ENCODE data around the gene MYO18B. TPM values are rescaled to one million over a fixed set of nuclear protein-coding genes. Genes with fewer than 3 reads are reported as not detected.

MYO18B gene
- total and polyA plus RNA-seq, 2 donors (not counting 1 experiment from before 2014, with no cell fraction given) = 0.15 TPM; not detected in 1

GRCh38 chr22:25804676-25805075 lies 62.7 kb downstream of the MYO18B start:
- ChIA-PET POLR2A (no interaction called here), CTCF (no interaction called here)
- no peak for DNase-seq
- Histone ChIP-seq H2AFZ (ENCODE audit: insufficient read depth, low read depth, low read length, poor library complexity, severe bottlenecking) (no peak overlapping the region), H3K4me1 (ENCODE audit: control insufficient read depth in 2 of 2, insufficient read depth in 2 of 2, low read length in 2 of 2) (no peaks in the 10 kb centered on the region), H3K9ac (ENCODE audit: low read length) (no peak overlapping the region), H3K9me3 (ENCODE audit: control extremely low read depth in 1 of 3, control insufficient read depth in 2 of 3, insufficient read depth in 1 of 3, low read length in 2 of 3) (peaks cover 0 to 4% (median 0%) of the 10 kb centered on the region in 3 donors), H4K20me1 (ENCODE audit: control insufficient read depth, insufficient read depth, low read length, poor library complexity, severe bottlenecking) (no peaks in the 10 kb centered on the region), H3K36me3 (replicated peaks in 1 of 2; ENCODE audit: control extremely low read depth in 1 of 2, control insufficient read depth in 1 of 2, extremely low read depth in 1 of 2, insufficient read depth in 2 of 2, low read length in 1 of 2) (no peaks in the 10 kb centered on the region), H3K27me3 (replicated peaks in 1 of 4; ENCODE audit: control extremely low read depth in 1 of 4, control insufficient read depth in 3 of 4, insufficient read depth in 4 of 4, low read length in 3 of 4) (peaks cover 0 to 4% (median 0%) of the 10 kb centered on the region in 4 experiments), H3K4me3 (ENCODE audit: control extremely low read depth in 1 of 5, extremely low read depth in 1 of 5, insufficient read depth in 1 of 5, low read depth in 2 of 5, low read length in 4 of 5) (no peak overlapping the region), H3K4me2 (replicated peaks; ENCODE audit: low read depth, low read length, poor library complexity, severe bottlenecking) (no peak overlapping the region), H3K27ac (ENCODE audit: low read length in 2 of 2) (no peak overlapping the region), H3K79me2 (ENCODE audit: control insufficient read depth, insufficient read depth, low read length) (no peaks in the 10 kb centered on the region)
- no peak for TF ChIP-seq CTCF (IDR thresholded peaks at IDR 0.05)
- Mint-ChIP-seq H3K4me1 (no peaks in the 10 kb centered on the region), H3K4me3 (no peak overlapping the region), H3K27me3 (peaks cover 21% of the 10 kb centered on the region), H3K9me3 (ENCODE audit: insufficient read depth) (no peaks in the 10 kb centered on the region), H3K27ac (no peak overlapping the region)
- ATAC-seq (ENCODE audit: low read depth) = no peak
- WGBS (ENCODE audit: insufficient coverage) = 83% methylated on average over 6 of the region's 6 CpGs
- intact Hi-C loops (cut with micrococcal nuclease) = no loop called here

GRCh38 chr22:25806579-25806978 lies 64.6 kb downstream of the MYO18B start:
- no peaks in the 10 kb centered on the region for H3K9me3 Mint-ChIP-seq (ENCODE audit: insufficient read depth)
- H3K9ac ChIP-seq (ENCODE audit: low read length) = no peak overlapping the region
- no peak overlapping the region for H3K4me2 ChIP-seq (replicated peaks; ENCODE audit: low read depth, low read length, poor library complexity, severe bottlenecking)
- no peak for DNase-seq
- CTCF ChIA-PET = no interaction called here
- TF ChIP-seq EZH2 (IDR thresholded peaks at IDR 0.05; ENCODE audit: borderline replicate concordance, insufficient read depth, low read depth, low read length, poor library complexity, severe bottlenecking) (no peak), CTCF (IDR thresholded peaks at IDR 0.05) (no peak)
- no peaks in the 10 kb centered on the region for H3K36me3 ChIP-seq (replicated peaks in 1 of 2; ENCODE audit: control extremely low read depth in 1 of 2, control insufficient read depth in 1 of 2, extremely low read depth in 1 of 2, insufficient read depth in 2 of 2, low read length in 1 of 2)
- WGBS (ENCODE audit: insufficient coverage) = 89% methylated on average over 4 of the region's 4 CpGs
- H2AFZ ChIP-seq (ENCODE audit: insufficient read depth, low read depth, low read length, poor library complexity, severe bottlenecking) = no peak overlapping the region
- H3K4me1 Mint-ChIP-seq = no peaks in the 10 kb centered on the region
- intact Hi-C loops (cut with micrococcal nuclease) = no loop called here
- peaks cover 0 to 4% (median 0%) of the 10 kb centered on the region in 3 donors for H3K9me3 ChIP-seq (ENCODE audit: control extremely low read depth in 1 of 3, control insufficient read depth in 2 of 3, insufficient read depth in 1 of 3, low read length in 2 of 3)
- no peak overlapping the region for H3K27ac Mint-ChIP-seq
- POLR2A ChIA-PET = no interaction called here
- peaks cover 24% of the 10 kb centered on the region for H3K27me3 Mint-ChIP-seq
- H3K4me3 ChIP-seq (ENCODE audit: control extremely low read depth in 1 of 5, extremely low read depth in 1 of 5, insufficient read depth in 1 of 5, low read depth in 2 of 5, low read length in 4 of 5) = no peak overlapping the region
- no peak for ATAC-seq (ENCODE audit: low read depth)
- H4K20me1 ChIP-seq (ENCODE audit: control insufficient read depth, insufficient read depth, low read length, poor library complexity, severe bottlenecking) = no peaks in the 10 kb centered on the region
- H3K4me3 Mint-ChIP-seq = no peak overlapping the region
- H3K4me1 ChIP-seq (ENCODE audit: control insufficient read depth in 2 of 2, insufficient read depth in 2 of 2, low read length in 2 of 2) = no peaks in the 10 kb centered on the region
- peaks cover 0 to 1% (median 0%) of the 10 kb centered on the region in 4 experiments for H3K27me3 ChIP-seq (replicated peaks in 1 of 4; ENCODE audit: control extremely low read depth in 1 of 4, control insufficient read depth in 3 of 4, insufficient read depth in 4 of 4, low read length in 3 of 4)
- H3K27ac ChIP-seq (ENCODE audit: low read length in 2 of 2) = no peak overlapping the region
- no peaks in the 10 kb centered on the region for H3K79me2 ChIP-seq (ENCODE audit: control insufficient read depth, insufficient read depth, low read length)
